H1 (cell line): ENCODE data around the gene FRMD5. TPM values are rescaled to one million over a fixed set of nuclear protein-coding genes. Genes with fewer than 3 reads are reported as not detected.

ENCODE experiments used
- CTCF ChIA-PET: fragments of 300-600 bp; sonication (Branson Sonifier 250); formaldehyde crosslinking; loops from one replicate; lab custom pipeline; 2021; ENCODE audit not compliant: partially characterized antibody; lab: Charles Lee
- POLR2A ChIA-PET: fragments of 300-600 bp; sonication (Branson Sonifier 250); formaldehyde crosslinking; loops from one replicate; lab custom pipeline; 2021; ENCODE audit warnings: inconsistent platforms; ENCODE audit not compliant: partially characterized antibody; lab: Charles Lee
- DNase-seq, 2 experiments: peaks; one replicate each; pipeline versions ENCODE4 v3.0.0 to v3.0.0-alpha.2; 2010 to 2022; ENCODE audit warnings: low spot score in 2 of 2, low read depth in 1 of 2, mixed read lengths in 1 of 2
- FAIRE-seq: peaks from 2 replicates; lab custom pipeline; 2011; peaks lifted over from hg19 to GRCh38; lab: Jason Lieb, UNC
- H2AFZ ChIP-seq: 2 replicates; pipeline ENCODE4 v1.8.1; 2012; ENCODE audit warnings: low read length, inconsistent platforms
- H2AK5ac ChIP-seq: 2 replicates; pipeline ENCODE4 v1.6.1; 2013; ENCODE audit warnings: low read depth, low read length
- H2BK120ac ChIP-seq: replicated peaks from 2 replicates; pipeline ENCODE3; 2013; ENCODE audit warnings: low read depth, low read length, inconsistent platforms
- H2BK12ac ChIP-seq: 2 replicates; pipeline ENCODE4 v1.6.1; 2013; ENCODE audit warnings: low read depth, low read length
- H2BK15ac ChIP-seq: 2 replicates; pipeline ENCODE4 v1.6.1; 2013; ENCODE audit warnings: low read length
- H2BK20ac ChIP-seq: 2 replicates; pipeline ENCODE4 v1.6.1; 2013; ENCODE audit warnings: low read length
- H2BK5ac ChIP-seq: 2 replicates; pipeline ENCODE4 v1.6.1; 2013; ENCODE audit warnings: low read depth, low read length
- H3K14ac ChIP-seq: 2 replicates; pipeline ENCODE4 v1.6.1; 2013; ENCODE audit warnings: inconsistent platforms; ENCODE audit not compliant: insufficient read length
- H3K18ac ChIP-seq: 2 replicates; pipeline ENCODE4 v1.6.1; 2013; ENCODE audit warnings: low read length; ENCODE audit errors: extremely low read depth
- H3K23ac ChIP-seq: 2 replicates; pipeline ENCODE4 v1.6.1; 2013; ENCODE audit warnings: inconsistent platforms; ENCODE audit not compliant: insufficient read length
- H3K23me2 ChIP-seq: 2 replicates; pipeline ENCODE4 v1.6.1; 2013; ENCODE audit warnings: low read depth, low read length
- H3K27ac ChIP-seq: 2 replicates; pipeline ENCODE4 v1.6.1; 2011; ENCODE audit warnings: low read depth, low read length, inconsistent platforms
- H3K27me3 ChIP-seq, 4 experiments: replicated peaks in 1 of 4; 1 replicate in 1 of 4; 2 replicates in 3 of 4; pipeline versions ENCODE4 v1.6.1 to v1.8.1; 2011 to 2013; ENCODE audit warnings: low read length in 3 of 4, mild to moderate bottlenecking in 3 of 4, inconsistent platforms in 2 of 4, mixed read lengths in 2 of 4, moderate library complexity in 1 of 4; ENCODE audit not compliant: control insufficient read depth in 3 of 4, insufficient read depth in 3 of 4; ENCODE audit errors: extremely low read depth in 1 of 4
- H3K36me3 ChIP-seq, 4 experiments: 2 replicates each; pipeline versions ENCODE4 v1.6.1 to v1.8.1; 2011 to 2013; ENCODE audit warnings: mild to moderate bottlenecking in 4 of 4, low read length in 3 of 4, moderate library complexity in 2 of 4, control low read depth in 1 of 4, inconsistent platforms in 1 of 4; ENCODE audit not compliant: insufficient read depth in 4 of 4, control insufficient read depth in 2 of 4
- H3K4ac ChIP-seq: replicated peaks from 2 replicates; pipeline ENCODE3; 2013; ENCODE audit warnings: low read length, low read depth, mixed read lengths, inconsistent platforms; ENCODE audit not compliant: insufficient read length
- H3K4me1 ChIP-seq, 4 experiments: replicated peaks in 1 of 4; 1 replicate in 1 of 4; 2 replicates in 3 of 4; pipeline versions ENCODE4 v1.6.1 to v1.8.1; 2011 to 2013; ENCODE audit warnings: low read length in 3 of 4, inconsistent platforms in 2 of 4, mixed read lengths in 1 of 4; ENCODE audit not compliant: insufficient read depth in 4 of 4, control insufficient read depth in 3 of 4
- H3K4me2 ChIP-seq, 2 experiments: 2 replicates each; pipeline versions ENCODE4 v1.6.1 to v1.8.1; 2011 to 2013; ENCODE audit warnings: low read depth in 2 of 2, low read length in 2 of 2, control low read depth in 1 of 2, inconsistent platforms in 1 of 2, mild to moderate bottlenecking in 1 of 2; ENCODE audit not compliant: insufficient read depth in 1 of 2
- H3K4me3 ChIP-seq, 4 experiments: fragments of 200-600, 300-600 bp in 1 of 4; sonication (generic), shearing (Covaris generic), sonication (Bioruptor Twin) in 1 of 4; 2 replicates each; pipeline versions ENCODE4 v1.5.1 to v1.8.1; 2011 to 2016; ENCODE audit warnings: low read length in 4 of 4, low read depth in 3 of 4, control low read depth in 2 of 4, inconsistent platforms in 2 of 4, mild to moderate bottlenecking in 2 of 4, mixed read lengths in 1 of 4, moderate library complexity in 1 of 4; ENCODE audit not compliant: insufficient read depth in 2 of 4; ENCODE audit errors: extremely low read depth in 1 of 4
- H3K56ac ChIP-seq: replicated peaks from 2 replicates; pipeline ENCODE3; 2013; ENCODE audit warnings: low read depth, mild to moderate bottlenecking, mixed read lengths, low read length, inconsistent platforms; ENCODE audit not compliant: insufficient read length
- H3K79me1 ChIP-seq: 2 replicates; pipeline ENCODE4 v1.6.1; 2013; ENCODE audit warnings: low read depth, low read length, control low read depth
- H3K79me2 ChIP-seq, 2 experiments: 2 replicates each; pipeline versions ENCODE4 v1.6.1 to v1.8.1; 2012 to 2013; ENCODE audit warnings: low read length in 2 of 2, mild to moderate bottlenecking in 2 of 2, inconsistent platforms in 1 of 2; ENCODE audit not compliant: insufficient read depth in 2 of 2, control insufficient read depth in 1 of 2
- H3K9ac ChIP-seq, 4 experiments: replicated peaks in 1 of 4; 1 replicate in 1 of 4; 2 replicates in 3 of 4; pipeline versions ENCODE4 v1.6.1 to v1.8.1; 2011 to 2013; ENCODE audit warnings: low read depth in 3 of 4, low read length in 3 of 4, control low read depth in 2 of 4, mild to moderate bottlenecking in 2 of 4, moderate library complexity in 2 of 4, inconsistent platforms in 1 of 4; ENCODE audit errors: extremely low read depth in 1 of 4
- H3K9me3 ChIP-seq, 2 experiments: 2 replicates each; pipeline versions ENCODE4 v1.6.1 to v1.8.1; 2012 to 2013; ENCODE audit warnings: mild to moderate bottlenecking in 2 of 2, moderate library complexity in 2 of 2, control low read depth in 1 of 2, inconsistent platforms in 1 of 2, low read depth in 1 of 2, low read length in 1 of 2, mixed read lengths in 1 of 2; ENCODE audit not compliant: insufficient read depth in 2 of 2
- H4K20me1 ChIP-seq, 2 experiments: replicated peaks in 1 of 2; 2 replicates each; pipeline versions ENCODE3 to v1.8.1; 2011 to 2013; ENCODE audit warnings: inconsistent platforms in 2 of 2, low read length in 2 of 2, mild to moderate bottlenecking in 1 of 2; ENCODE audit not compliant: insufficient read depth in 2 of 2, control insufficient read depth in 1 of 2
- H4K5ac ChIP-seq: 2 replicates; pipeline ENCODE4 v1.6.1; 2013; ENCODE audit warnings: low read length, low read depth, mixed read lengths, inconsistent platforms; ENCODE audit not compliant: insufficient read length
- H4K8ac ChIP-seq: 2 replicates; pipeline ENCODE4 v1.8.0; 2013; ENCODE audit warnings: mild to moderate bottlenecking, moderate library complexity, low read length, inconsistent platforms; ENCODE audit not compliant: insufficient read depth; ENCODE audit errors: extremely low read depth
- H4K91ac ChIP-seq: replicated peaks from 2 replicates; pipeline ENCODE3; 2013; ENCODE audit warnings: low read length, mixed read lengths, inconsistent platforms; ENCODE audit not compliant: insufficient read length
- SIX5 ChIP-seq: IDR thresholded peaks from 2 replicates; pipeline ENCODE4 v1.6.1; 2011; ENCODE audit warnings: mild to moderate bottlenecking, low read depth, low read length
- WGBS, 2 experiments: shearing (Covaris generic) in 1 of 2; methylation state at CpG; one replicate each; pipeline versions ENCODE4 v1.1.6 to v1.1.7; 2013 to 2015; ENCODE audit warnings: low lambda C conversion rate in 2 of 2, mixed read lengths in 2 of 2, inconsistent platforms in 1 of 2, low coverage in 1 of 2, missing lambda C conversion rate in 1 of 2; ENCODE audit not compliant: insufficient replicate concordance in 2 of 2, insufficient coverage in 1 of 2, insufficient read length in 1 of 2; ENCODE audit errors: extremely low coverage in 1 of 2, missing lambda C conversion rate in 1 of 2; 5-methylcytosine and 5-hydroxymethylcytosine counted together
- polyA plus RNA-seq, 7 experiments: library from polyadenylated mRNA; depleted of rRNA in 3 of 7; stranded (reverse) in 5 of 7; unstranded in 2 of 7; fragments of >200 nt in 5 of 7; fragments of 200-250 nt in 2 of 7; gene quantifications; 1 replicate in 5 of 7; 2 replicates in 1 of 7; 4 replicates in 1 of 7; pipeline versions ENCODE4 v1.2.1 to v1.2.3, GENCODE V29; 2011 to 2013; ENCODE audit warnings: missing spikeins in 2 of 7, mixed read lengths in 2 of 7
- total RNA-seq: library from RNA; stranded (reverse); fragmentation: NEBNext Ultra II Directional; extraction: Animal tissue kit (Norgen Biotek cat#: 25700); gene quantifications from 2 replicates; pipeline ENCODE4 v1.2.1, GENCODE V29; 2021

FRMD5 gene
- total and polyA plus RNA-seq, 2 of the 8 experiments (the other 6 are each of a cell fraction or from before 2014, with no cell fraction given), result 10.1 to 12.6 TPM

GRCh38 chr15:43824302-43825246 is 370.5 kb downstream of the FRMD5 start, which contains the start of gene MFAP1:
MFAP1 (minus strand) TSS chr15:43824690; CDS start chr15:43824569, 121 bp downstream.
- CTCF ChIA-PET, result no interaction called here
- Histone ChIP-seq H3K23ac (no peak within 1 kb of the TSS), H3K4me1 (peaks cover 0 to 4% (median 2%) of the 10 kb centered on the region in 4 experiments; a peak in 4 of 7 replicates), H2BK15ac (no peak within 1 kb of the TSS), H3K23me2 (no peaks in the 10 kb centered on the region), H3K18ac (peak within 1 kb of the TSS; percentile 73; the same call in 1 of the 2 replicates), H2BK20ac (0 out of 2 replicates have a peak within 1 kb of the TSS, but pooled peaks have one; percentile 67), H2AK5ac (no peak within 1 kb of the TSS), H3K9ac (peak within 1 kb of the TSS; percentile 75 to 91 (median 88)), H4K5ac (peak within 1 kb of the TSS; percentile 10), H3K79me2 (peaks cover 3 to 36% of the 10 kb centered on the region in 2 experiments), H3K36me3 (peaks cover 0 to 5% (median 0%) of the 10 kb centered on the region in 4 experiments; a peak in 1 of 8 replicates), H2BK12ac (peak within 1 kb of the TSS; percentile 17; the same call in 1 of the 2 replicates), H3K56ac (no peak within 1 kb of the TSS), H3K27me3 (peaks cover 0 to 16% (median 4%) of the 10 kb centered on the region in 4 experiments; a peak in 4 of 7 replicates), H4K20me1 (no peaks in the 10 kb centered on the region), H3K9me3 (peaks cover 0 to 3% of the 10 kb centered on the region in 2 experiments; a peak in 2 of 4 replicates), H3K4ac (no peak within 1 kb of the TSS), H2BK120ac (no peak within 1 kb of the TSS), H3K4me2 (peak within 1 kb of the TSS; percentile 55 to 80), H3K14ac (no peak within 1 kb of the TSS), H3K4me3 (peak within 1 kb of the TSS; percentile 63 to 98 (median 90)), H4K91ac (peak within 1 kb of the TSS; percentile 1), H3K27ac (peak within 1 kb of the TSS; percentile 90), H4K8ac (peak within 1 kb of the TSS; percentile 76; the same call in 1 of the 2 replicates), H2AFZ (peak within 1 kb of the TSS; percentile 98), H2BK5ac (peak within 1 kb of the TSS; percentile 95), H3K79me1 (no peaks in the 10 kb centered on the region; the same call in none of the 2 replicates)
- POLR2A ChIA-PET, result interaction anchor here (0.6 to 3.2 kb wide), 13 partner anchors 19 to 611 kb away, joined by 3 to 22 read pairs (median 4); partner anchors contain the start of genes ELL3, HYPK, PDIA3 and SERINC4
- DNase-seq (peak; percentile 72 to 83), FAIRE-seq (peak; percentile 86)
- 13% methylated on average over 46 of the region's 46 CpGs; no CpG with 5 or more reads in 1 of the 2 experiments for WGBS, 2 experiments
- TF ChIP-seq SIX5, result no peak
